ENCODE data around the gene ASPHD1.
"Not testable (repeated sequence)": the region's sequence is repeated elsewhere in the genome, so short reads cannot be mapped to it uniquely, and the experiment has no call there.

Gene ASPHD1

DNA sequence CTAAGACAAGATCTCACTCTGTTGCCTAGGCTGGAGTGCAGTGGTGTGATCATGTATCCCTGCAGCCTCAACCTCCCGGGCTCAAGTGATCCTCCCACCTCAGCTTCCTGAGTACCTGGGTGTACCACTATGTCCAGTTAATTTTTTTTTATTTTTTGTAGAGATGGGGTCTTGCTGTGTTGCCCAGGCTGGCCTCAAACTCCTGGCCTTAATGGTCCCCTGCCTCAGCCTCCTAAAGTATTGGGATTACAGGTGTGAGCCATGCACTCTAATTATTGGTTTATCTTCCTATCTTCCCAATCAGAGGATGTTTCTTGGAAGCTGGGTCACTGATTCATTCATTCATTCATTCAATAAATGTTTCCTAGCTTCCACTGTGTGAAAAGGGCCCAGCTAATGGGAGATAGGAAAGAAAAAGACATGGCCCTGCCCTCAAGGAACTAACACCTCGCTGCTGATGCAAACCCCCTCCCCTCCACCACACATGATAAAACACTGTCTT, 8.5 kb downstream of the ASPHD1 start:
- DNase-seq, result no peak

GRCh38 chr16:29909391-29909790, 9.1 kb downstream of the ASPHD1 start:
- DNase-seq, result no peak

GRCh38 chr16:29909851-29910250, 9.6 kb downstream of the ASPHD1 start:
- not testable (repeated sequence) for DNase-seq

DNA sequence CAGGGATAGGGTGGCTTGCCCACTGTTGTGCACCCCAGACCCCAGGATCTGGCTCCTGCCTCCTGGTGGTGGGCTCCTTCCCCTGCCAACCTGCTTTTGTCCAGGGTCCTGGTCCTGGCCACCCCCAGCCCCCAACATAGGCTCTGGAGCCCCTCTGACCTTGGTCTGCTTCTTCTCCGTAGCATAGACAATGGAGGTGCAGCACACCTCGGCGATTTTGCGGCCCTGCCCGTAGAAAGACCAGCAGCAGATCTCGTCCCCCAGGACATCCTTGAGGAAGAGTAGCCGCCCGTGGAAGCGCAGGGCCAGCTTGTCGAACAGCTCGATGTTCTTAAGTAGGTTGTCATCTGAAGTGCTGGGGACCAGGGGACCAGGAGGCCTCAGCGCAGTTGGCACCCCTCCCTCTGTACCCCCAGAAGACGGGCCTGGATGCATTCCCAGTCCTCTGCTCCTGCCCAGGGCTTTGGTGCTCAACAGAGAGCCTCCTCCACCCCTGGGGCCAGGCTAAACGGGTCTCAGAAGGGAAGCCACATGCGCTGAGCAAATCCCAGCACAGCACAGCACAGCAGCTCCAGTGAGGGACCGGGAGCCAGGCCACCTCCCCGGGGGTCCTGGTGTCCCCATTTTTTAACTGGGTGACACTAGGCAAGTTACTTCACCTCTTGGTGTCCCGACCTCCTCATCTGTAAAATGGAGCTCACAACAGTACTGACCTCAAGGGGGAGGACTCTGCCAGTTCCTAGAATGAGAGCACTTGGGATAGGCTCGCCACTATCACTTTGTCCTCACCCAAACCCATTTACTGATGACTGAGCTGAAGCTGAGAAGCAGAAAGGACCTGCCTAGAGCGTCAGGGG, 10.8 kb downstream of the ASPHD1 start:
- DNase-seq, result no peak

GRCh38 chr16:29911676-29912010, 11.4 kb downstream of the ASPHD1 start:
- no peak for DNase-seq

DNA sequence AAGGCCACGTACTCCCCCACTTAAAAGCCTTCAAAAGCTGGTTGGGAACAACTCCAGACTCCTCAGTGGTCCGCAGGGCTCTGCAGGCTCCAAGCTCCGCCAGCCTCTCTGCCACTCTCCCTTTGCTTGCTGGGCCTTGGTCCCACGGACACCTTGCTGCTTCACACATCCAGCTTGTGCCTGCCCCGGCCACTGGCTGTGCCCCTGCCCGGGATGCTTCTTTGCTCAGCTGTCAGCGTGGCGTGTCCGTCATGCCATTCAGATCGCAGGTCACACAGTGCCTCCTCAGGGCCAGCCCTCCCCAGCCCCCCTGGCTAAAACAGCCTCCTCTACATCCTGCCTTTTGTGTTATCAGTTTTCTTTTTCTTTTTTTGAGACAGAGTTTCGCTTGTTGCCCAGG, 11.8 kb downstream of the ASPHD1 start:
- no peak for DNase-seq

DNA sequence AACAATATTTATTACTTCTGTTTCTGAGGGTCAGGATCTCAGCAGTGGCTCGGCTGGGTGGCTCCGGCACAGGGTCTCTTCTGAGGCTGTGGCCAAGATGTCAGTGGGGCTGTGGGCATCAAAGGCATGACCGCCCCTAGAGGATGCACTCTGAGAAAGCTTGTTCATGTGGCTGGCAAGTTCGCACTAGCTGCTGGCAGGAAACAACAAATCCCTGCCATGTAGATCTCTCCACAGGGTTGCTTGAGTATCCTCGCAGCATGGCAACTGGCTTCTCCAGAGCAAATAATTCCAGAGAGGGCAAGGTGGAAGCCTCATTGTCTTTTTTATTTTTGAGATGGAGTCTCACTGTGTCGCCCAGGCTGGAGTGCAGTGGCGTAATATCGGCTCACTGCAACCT, 13.2 kb downstream of the ASPHD1 start:
- no peak for DNase-seq

DNA sequence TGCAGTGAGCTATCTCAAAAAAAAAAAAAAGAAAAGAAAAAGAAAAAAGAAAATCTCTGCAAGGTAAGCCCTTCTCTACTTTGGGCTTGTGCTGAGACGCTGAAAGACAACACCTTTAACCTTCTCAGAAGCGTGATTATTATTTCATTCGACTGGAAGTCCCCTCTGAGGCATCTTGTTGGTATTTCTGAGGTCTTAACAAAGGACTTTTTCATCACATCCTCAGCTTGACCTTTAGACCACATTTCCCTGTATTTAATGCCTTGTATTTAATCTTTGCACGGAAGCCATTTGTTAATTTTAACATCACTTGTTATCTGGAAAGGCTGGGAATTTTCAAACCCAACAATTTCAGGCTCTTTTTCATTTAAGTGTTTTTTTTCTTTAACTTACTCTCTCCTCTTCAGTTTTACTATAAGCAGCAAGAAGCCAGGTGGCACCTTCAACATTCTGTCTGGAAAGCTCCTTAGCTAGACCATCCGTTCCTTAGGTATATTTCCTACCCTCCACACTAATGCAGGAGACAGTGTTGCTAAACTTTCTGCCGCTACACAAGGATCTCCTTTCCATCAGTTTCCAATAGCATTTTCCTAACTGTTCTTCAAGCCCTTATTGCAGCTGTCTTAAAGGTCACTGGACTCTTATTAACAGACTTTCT, 15.4 kb downstream of the ASPHD1 start:
- DNase-seq, result no peak

- no peak for DNase-seq
Measured at GRCh38 chr16:29916979-29917378, 16.7 kb downstream of the ASPHD1 start.

- no peak for DNase-seq
Measured at GRCh38 chr16:29920288-29921033, 20.2 kb downstream of the ASPHD1 start.

DNA sequence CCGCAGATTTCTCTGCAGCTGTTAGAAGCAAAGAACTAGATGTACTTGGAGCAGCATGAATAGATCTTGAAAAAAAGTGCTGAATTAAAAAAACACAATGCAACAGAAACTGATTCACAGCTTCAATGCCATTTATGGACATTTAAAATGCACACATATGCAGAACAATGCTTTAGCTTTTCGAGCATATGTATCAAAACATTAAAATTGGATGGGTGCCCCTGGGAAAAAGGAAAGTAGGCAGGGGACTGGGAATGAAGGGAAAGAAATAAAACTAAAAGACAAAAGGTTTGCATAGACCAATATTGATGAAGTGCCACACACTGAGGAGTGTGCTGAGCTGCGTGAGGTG, 20.7 kb downstream of the ASPHD1 start:
- no peak for DNase-seq

DNA sequence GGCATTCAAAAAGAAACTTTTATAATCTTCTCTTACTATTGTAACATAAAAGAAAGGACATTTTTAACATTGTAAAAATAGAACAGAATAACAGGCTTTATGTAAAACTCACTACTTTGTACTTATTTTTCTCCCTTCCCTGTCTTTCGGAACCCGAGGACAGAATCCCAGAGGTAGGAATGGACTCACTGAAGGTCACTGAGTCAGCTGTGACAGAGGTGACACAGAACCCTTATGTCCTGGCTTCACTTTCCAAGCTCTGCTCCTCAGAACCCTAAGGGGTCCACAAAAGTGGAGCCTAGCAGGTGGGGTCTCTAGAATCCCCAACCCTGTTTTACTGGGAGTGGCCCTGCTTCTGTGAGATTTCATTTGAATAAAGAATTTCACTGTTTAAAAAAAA, 22.0 kb downstream of the ASPHD1 start:
- DNase-seq, result no peak

DNA sequence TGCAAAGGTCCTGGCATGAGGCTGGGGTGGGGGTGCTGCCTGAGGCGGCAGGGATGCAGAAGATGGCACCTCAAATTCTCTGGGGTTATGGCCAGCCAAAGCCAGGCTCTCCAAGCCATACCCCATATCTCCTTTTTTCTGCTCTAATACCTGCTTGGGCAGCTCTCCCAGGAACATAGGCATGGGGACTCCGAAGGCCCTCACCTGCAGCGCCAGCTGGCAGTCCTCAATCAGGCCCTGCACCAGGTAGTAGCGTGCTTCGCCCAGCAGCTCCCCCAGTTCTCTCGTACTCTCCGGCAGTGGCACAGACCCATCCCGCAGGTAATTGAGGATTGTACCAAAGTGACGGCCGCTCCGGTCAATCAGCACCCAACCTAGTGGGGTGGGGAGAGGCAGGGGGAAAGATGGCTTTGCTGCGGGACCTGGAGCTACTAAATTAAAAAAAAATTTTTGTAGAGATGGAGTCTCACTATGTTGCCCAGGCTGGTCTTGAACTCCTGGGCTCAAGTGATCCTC, 22.8 kb downstream of the ASPHD1 start:
- no peak for DNase-seq

DNA sequence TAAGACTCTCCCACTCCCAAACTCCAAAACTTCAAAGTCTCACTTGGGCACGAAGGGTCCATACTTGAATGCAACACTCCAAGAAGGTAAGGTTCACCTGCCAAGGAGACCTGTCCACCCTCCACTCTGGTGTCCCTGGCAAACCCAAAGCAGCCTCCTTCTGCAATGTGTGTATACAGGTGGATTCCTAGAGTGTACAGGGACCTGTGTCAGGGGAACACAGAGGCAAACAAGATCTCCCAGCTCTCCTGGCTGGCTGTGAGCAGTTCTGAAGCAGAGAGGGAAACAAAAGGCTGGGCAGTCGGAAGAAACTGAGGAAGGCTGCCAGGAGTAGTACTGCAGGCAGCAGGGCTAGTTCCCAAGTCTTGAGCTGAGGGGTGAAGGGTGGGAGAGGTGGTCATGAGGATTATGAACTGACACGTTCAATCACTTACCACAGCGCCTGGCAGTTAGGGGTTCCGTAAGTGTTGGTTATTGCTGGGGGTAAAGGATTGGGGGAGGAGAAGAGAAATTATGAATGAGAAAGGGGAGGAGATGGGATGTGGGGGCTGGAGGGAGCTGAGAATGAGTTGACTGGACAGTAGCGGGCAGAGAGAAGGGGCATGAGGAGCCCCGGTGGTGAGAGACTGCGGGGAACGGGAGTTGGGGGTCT, 24.9 kb downstream of the ASPHD1 start:
- no peak for DNase-seq

GRCh38 chr16:29925781-29926710, 25.8 kb downstream of the ASPHD1 start, which contains the start of gene KCTD13:
Gene KCTD13 (minus strand): TSS chr16:29926226. CDS start chr16:29926033, 193 bp downstream.
- DNase-seq, result peak; percentile 86

- DNase-seq, result no peak
Measured at GRCh38 chr16:29926711-29927052, 26.4 kb downstream of the ASPHD1 start.

DNA sequence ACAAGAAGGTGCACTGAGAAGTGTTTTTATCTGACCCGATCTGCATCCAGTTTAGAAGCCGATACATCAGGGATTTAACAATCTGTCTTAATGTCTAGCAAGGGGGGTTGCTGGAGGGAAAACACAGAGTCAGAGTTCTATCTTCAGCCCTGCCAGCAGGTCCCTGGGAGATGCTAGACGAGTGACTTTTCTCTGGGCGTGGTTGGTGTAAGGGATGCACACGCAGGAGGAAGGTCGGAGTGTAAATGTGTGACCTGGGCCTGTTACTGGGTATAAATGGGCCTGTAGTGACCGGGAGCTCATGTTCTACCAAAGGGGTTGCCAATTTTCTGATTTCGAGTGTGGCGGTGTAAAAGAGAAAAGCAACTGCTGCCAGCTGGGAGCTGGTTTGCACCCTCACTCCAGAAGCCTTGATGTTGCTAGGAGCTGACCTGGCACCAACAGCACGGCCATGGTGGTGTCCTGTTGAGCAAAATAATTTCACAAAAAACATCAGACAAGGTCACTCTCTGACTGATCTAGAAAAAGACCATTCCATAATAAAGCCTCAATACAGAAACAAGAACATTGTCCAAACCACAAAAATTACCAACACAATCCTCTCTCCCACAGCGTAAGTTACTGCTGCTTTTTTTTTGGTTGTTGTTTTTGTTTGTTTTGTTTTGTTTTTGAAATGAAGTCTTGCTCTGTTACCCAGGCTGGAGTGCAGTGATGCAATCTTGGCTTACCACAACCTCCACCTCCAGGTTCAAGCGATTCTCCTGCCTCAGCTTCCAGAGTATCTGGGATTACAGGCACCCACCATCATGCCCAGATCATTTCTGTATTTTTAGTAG, 27.0 kb downstream of the ASPHD1 start:
- DNase-seq, result no peak

GRCh38 chr16:29931750-29932149, 31.5 kb downstream of the ASPHD1 start:
- not testable (repeated sequence) for DNase-seq

- no peak for DNase-seq
Measured at GRCh38 chr16:29940656-29941055, 40.4 kb downstream of the ASPHD1 start.
